NCI-H2196 treated with DMSO at 0.1 percent for 48 hours (cell line): ENCODE measurements around the gene PPP1R2.
A peak's percentile ranks its signal among the peaks of the same experiment; 100 is the strongest.
"Not testable (repeated sequence)": the region's sequence is repeated elsewhere in the genome, so short reads cannot be mapped to it uniquely, and the experiment has no call there.

ENCODE experiments used
- DNase-seq: peaks from one replicate; lab custom pipeline; 2025; ENCODE audit not compliant: unreplicated experiment; lab: John Stamatoyannopoulos, UW

Gene PPP1R2

DNA sequence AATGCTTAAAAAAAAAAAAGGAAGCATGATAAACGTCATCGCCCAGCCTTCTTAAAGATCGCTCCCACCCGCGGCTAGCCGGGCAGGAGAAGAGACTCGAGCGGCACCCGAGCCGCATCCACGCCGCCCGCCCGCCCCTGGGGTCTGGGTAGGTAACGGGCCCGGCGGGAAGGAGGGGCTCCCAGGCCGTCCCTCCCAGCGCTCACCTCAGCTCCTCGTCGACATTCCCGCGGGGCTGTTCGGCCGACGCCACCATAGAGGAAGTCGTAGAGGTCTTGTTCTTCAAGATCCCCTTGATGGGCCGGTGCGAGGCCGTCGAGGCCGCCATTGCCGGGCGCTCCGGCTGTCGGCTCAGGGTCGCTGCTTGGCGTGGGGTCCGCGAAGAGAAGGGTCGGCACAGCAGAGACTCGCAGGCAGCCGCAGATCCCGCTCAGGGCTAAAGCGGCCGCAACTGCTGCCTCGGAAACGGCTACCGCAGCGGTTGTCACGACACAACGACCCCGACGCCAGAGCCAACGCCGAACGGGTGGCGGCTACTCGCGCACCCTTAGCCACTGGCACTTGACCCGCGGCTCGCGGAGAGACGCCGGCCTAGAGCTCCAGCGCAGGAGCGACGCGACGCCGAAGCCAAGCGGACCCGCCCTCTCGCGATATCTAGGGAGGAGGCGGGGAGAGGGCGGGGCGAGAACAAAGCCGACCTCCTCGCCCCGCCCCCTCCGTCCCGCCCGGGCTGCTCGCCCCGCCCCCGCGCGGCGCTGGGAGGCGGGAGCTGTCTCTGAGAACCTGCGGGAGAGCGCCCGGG is at the start of gene PPP1R2:
Gene PPP1R2, minus strand, starts transcription at position 628 of the 802 bp plus-strand sequence. Its CDS starts 300 bp downstream, at position 328.
- peak; percentile 95 for DNase-seq

DNA sequence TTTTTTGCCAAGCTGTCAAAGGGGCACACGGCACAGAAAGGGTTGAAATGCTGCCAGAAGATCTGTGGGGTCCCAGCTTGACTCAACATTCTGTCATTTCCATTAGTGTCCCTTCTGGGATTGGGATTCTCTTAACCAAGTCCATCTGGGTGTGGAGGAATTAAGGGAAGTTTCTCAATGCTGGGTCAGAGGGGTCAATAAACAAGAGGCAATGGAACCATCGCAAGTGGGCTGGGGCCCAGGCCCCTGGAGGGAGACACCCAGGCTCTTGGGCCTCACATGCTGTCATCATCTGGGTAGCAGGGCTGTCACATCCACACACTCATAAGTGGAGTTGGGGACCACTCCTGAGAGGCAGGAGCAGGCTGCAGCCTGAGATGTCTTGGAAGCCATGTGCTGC is 48.7 kb upstream of the PPP1R2 start:
- DNase-seq, result no peak

GRCh38 chr3:195591220-195591619 is 48.1 kb upstream of the PPP1R2 start:
- no peak for DNase-seq

GRCh38 chr3:195590381-195590780 is 47.3 kb upstream of the PPP1R2 start:
- not testable (repeated sequence) for DNase-seq

GRCh38 chr3:195589796-195590195 is 46.7 kb upstream of the PPP1R2 start:
- DNase-seq, result not testable (repeated sequence)

DNA sequence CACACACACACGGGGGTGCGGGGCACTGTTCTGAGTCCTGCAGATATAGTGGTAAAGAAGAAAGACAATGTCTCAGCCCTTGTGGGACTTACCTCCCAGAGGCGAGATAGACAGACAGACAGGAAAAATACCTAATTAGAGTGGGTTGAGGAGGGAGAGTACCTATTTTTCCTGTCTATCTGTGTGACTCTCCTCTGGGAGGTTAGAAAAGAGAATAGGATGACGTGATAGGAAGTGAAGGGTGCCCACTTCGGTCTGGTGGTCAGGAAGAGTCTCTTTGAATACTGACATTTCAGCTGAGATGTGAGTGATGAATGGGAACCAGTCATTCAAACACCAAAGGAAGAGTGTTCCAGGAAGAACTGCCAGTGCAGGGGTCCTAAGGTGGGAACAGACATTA is 44.7 kb upstream of the PPP1R2 start:
- no peak for DNase-seq

GRCh38 chr3:195587406-195587805 is 44.3 kb upstream of the PPP1R2 start:
- no peak for DNase-seq

- no peak for DNase-seq
Observed at GRCh38 chr3:195584543-195584870, 41.4 kb upstream of the PPP1R2 start.

DNA sequence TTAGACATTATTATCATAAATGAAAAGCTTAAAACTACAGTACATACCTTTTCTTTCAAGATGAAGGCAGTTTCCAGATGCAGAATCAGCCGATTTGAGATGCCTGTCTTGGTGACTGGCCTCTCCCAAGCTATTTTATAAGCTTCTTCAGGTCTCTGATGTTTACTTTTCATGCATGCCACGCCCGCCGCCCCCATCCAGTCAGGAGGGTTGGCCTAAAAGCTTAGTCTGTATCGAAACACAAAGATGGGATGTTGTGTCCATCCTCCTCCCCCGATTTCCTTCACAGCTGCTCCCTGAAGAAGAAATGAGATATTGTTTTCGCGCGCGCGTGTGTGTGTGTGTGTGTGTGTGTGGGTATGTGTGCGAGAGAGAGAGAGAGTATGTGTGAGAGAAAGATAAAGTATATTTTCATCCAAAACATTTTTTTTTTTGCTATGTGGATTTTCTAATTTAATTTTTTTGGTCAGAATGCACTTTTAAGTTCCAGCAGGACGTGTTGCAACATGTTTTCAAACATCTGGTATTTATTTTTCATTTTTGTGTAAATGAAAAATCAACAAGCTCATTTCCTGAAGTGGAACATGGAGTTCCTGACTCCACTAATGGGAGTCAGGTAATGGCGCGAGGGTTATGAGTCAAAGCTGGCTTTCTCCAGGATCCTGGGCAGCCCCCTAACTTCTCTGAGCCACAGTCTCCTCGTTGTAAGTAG is 40.9 kb upstream of the PPP1R2 start, which contains the start of gene APOD:
Gene APOD, minus strand, starts transcription at position 110 of the 712 bp plus-strand sequence. CDS start 4,479 bp downstream, outside the sequence.
- DNase-seq, result peak; percentile 16

- no peak for DNase-seq
Observed at GRCh38 chr3:195582947-195583346, 39.8 kb upstream of the PPP1R2 start.

GRCh38 chr3:195580744-195581443 is 37.8 kb upstream of the PPP1R2 start:
- no peak for DNase-seq

DNA sequence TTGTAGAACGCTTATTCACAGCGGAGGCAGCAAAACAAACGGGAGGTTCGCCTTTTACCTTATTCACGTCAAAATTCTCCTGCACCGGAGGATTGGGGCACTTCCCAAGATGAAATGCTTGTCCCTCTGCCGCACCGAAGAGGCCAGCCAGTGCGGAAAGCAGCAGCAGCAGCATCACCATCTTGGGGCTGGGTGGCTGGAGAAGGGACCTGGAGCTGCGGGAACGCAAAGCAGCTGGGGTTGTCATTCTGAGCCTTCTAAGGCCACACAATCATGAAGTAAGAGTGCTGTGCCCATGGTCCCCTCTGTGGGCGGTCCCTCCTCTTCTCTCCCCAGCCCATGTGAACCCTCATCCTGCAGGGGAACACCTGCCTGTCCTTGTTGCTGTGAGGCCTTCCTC is 36.2 kb upstream of the PPP1R2 start:
- DNase-seq, result no peak

- no peak for DNase-seq
Observed at GRCh38 chr3:195578565-195578964, 35.4 kb upstream of the PPP1R2 start.

DNA sequence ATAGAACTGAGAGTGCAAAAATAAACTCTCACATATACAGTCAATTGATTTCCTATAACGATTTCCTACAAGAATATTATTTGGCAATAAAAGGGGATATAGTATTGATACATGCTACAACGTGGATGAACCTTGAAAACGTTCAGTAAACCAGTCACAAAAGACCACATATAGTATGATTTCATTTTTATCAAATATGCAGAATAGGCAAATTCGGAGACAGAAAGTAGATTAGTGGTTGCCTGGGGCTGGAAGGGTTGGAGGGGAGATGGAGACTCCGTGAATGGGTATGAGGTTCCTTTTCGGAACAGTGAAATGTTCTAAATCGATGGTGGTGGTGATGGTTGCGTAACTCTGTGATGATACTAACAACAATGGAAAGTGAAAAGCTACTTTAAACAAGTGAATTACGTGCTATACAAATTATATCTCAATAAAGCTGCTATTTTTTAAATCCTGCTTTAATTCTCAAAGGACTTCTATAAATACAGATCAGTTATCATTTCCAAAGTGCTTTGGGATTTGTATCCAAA is 34.6 kb upstream of the PPP1R2 start:
- DNase-seq, result no peak

- no peak for DNase-seq
Observed at GRCh38 chr3:195574497-195575304, 31.6 kb upstream of the PPP1R2 start.

- no peak for DNase-seq
Observed at GRCh38 chr3:195573611-195574496, 30.7 kb upstream of the PPP1R2 start.

DNA sequence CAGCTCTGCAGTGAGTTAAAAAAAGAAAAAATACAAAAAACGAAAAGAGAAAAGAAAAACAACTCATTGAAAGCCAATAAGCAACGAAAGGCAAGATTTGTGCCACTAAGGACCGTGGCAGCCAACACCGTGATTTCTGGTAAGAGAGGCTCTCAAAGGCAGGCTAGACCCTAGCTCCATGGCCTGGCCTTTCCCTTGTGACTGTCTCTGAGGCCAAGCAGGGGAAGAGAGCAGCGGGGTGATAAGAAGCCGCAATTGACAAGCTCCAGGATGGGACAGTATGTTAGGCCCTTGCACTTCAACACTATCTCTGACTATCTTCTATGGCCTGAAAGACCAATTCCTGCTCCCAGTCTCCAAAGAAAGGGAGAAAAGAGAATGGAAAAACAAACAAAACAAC is 28.2 kb upstream of the PPP1R2 start:
- no peak for DNase-seq

- DNase-seq, result no peak
Observed at GRCh38 chr3:195570912-195571311, 27.8 kb upstream of the PPP1R2 start.

- DNase-seq, result no peak
Observed at GRCh38 chr3:195570344-195570743, 27.2 kb upstream of the PPP1R2 start.

GRCh38 chr3:195568630-195569029 is 25.5 kb upstream of the PPP1R2 start:
- DNase-seq, result no peak
